Mesenchymal stem cell (in vitro differentiated cells and primary cell): ENCODE results near the gene RBM19.
A peak's percentile ranks its signal among the peaks of the same experiment; 100 is the strongest.

Source experiments
- DNase-seq: peaks from one replicate; pipeline ENCODE4 v3.0.0-alpha.2; 2013
- H2AFZ ChIP-seq: one replicate; pipeline ENCODE4 v1.6.1; 2013; ENCODE audit warnings: low read depth, mild to moderate bottlenecking, control low read depth, inconsistent platforms, low read length, moderate library complexity
- H2AK5ac ChIP-seq: 2 replicates; pipeline ENCODE4 v1.6.1; 2013; ENCODE audit warnings: low read length, moderate library complexity, mild to moderate bottlenecking, inconsistent platforms; ENCODE audit not compliant: severe bottlenecking
- H2BK120ac ChIP-seq: one replicate; pipeline ENCODE4 v1.6.1; 2013; ENCODE audit warnings: low read depth, mild to moderate bottlenecking, inconsistent platforms, low read length, moderate library complexity
- H2BK12ac ChIP-seq, 2 experiments: one replicate each; pipeline ENCODE4 v1.6.1; 2013; ENCODE audit warnings: inconsistent platforms in 2 of 2, low read length in 2 of 2, mild to moderate bottlenecking in 2 of 2, moderate library complexity in 2 of 2, control low read depth in 1 of 2
- H2BK15ac ChIP-seq: one replicate; pipeline ENCODE4 v1.6.1; 2013; ENCODE audit warnings: mild to moderate bottlenecking, low read depth, inconsistent platforms; ENCODE audit not compliant: poor library complexity, severe bottlenecking
- H2BK5ac ChIP-seq: 2 replicates; pipeline ENCODE4 v1.6.1; 2013; ENCODE audit warnings: low read depth, mild to moderate bottlenecking, low read length, control low read depth, inconsistent platforms; ENCODE audit not compliant: poor library complexity, severe bottlenecking
- H3K14ac ChIP-seq, 2 experiments: one replicate each; pipeline ENCODE4 v1.6.1; 2013; ENCODE audit warnings: inconsistent platforms in 2 of 2, low read length in 2 of 2, control low read depth in 1 of 2, mild to moderate bottlenecking in 1 of 2, moderate library complexity in 1 of 2
- H3K18ac ChIP-seq, 2 experiments: one replicate each; pipeline ENCODE4 v1.6.1; 2013; ENCODE audit warnings: inconsistent platforms in 2 of 2, low read length in 2 of 2, control low read depth in 1 of 2, low read depth in 1 of 2, mild to moderate bottlenecking in 1 of 2
- H3K23ac ChIP-seq, 2 experiments: one replicate each; pipeline ENCODE4 v1.6.1; 2013; ENCODE audit warnings: inconsistent platforms in 2 of 2, low read length in 2 of 2, mild to moderate bottlenecking in 2 of 2, moderate library complexity in 2 of 2, control low read depth in 1 of 2
- H3K27ac ChIP-seq: 2 replicates; pipeline ENCODE4 v1.5.1; 2013; ENCODE audit warnings: mild to moderate bottlenecking, moderate library complexity, low read length, control low read depth, inconsistent platforms; ENCODE audit not compliant: poor library complexity, severe bottlenecking
- H3K27me3 ChIP-seq, 2 experiments: 2 replicates each; pipeline versions ENCODE4 v1.6.1 to v1.7.0; 2013; ENCODE audit warnings: low read length in 2 of 2, mild to moderate bottlenecking in 2 of 2, moderate library complexity in 2 of 2, control low read depth in 1 of 2, inconsistent platforms in 1 of 2; ENCODE audit not compliant: control insufficient read depth in 1 of 2, insufficient read depth in 1 of 2
- H3K36me3 ChIP-seq, 2 experiments: 2 replicates each; pipeline versions ENCODE4 v1.6.1 to v1.7.0; 2013; ENCODE audit warnings: low read length in 2 of 2, control low read depth in 1 of 2, inconsistent platforms in 1 of 2, low read depth in 1 of 2, mild to moderate bottlenecking in 1 of 2; ENCODE audit not compliant: insufficient read depth in 2 of 2, control insufficient read depth in 1 of 2
- H3K4ac ChIP-seq, 2 experiments: one replicate each; pipeline ENCODE4 v1.6.1; 2013; ENCODE audit warnings: inconsistent platforms in 2 of 2, low read length in 2 of 2, mild to moderate bottlenecking in 2 of 2, moderate library complexity in 2 of 2, control low read depth in 1 of 2, low read depth in 1 of 2
- H3K4me1 ChIP-seq: 2 replicates; pipeline ENCODE4 v1.6.1; 2013; ENCODE audit warnings: low read depth, low read length, control low read depth; ENCODE audit not compliant: control insufficient read depth, insufficient read depth
- H3K4me2 ChIP-seq: 2 replicates; pipeline ENCODE4 v1.6.1; 2013; ENCODE audit warnings: low read length, mild to moderate bottlenecking, inconsistent platforms; ENCODE audit not compliant: poor library complexity, severe bottlenecking
- H3K4me3 ChIP-seq, 2 experiments: 2 replicates each; pipeline versions ENCODE4 v1.5.1 to v1.7.0; 2013; ENCODE audit warnings: low read length in 2 of 2, mild to moderate bottlenecking in 2 of 2, control low read depth in 1 of 2, low read depth in 1 of 2; ENCODE audit not compliant: insufficient read depth in 1 of 2
- H3K79me1 ChIP-seq: replicated peaks from 2 replicates; pipeline ENCODE4 v1.6.1; 2013; ENCODE audit warnings: mild to moderate bottlenecking, control low read depth, low read length, inconsistent platforms; ENCODE audit not compliant: poor library complexity, severe bottlenecking
- H3K9ac ChIP-seq: 2 replicates; pipeline ENCODE4 v1.7.0; 2013; ENCODE audit warnings: mild to moderate bottlenecking, low read length, moderate library complexity
- H3K9me3 ChIP-seq: 2 replicates; pipeline ENCODE4 v1.7.0; 2013; ENCODE audit warnings: mild to moderate bottlenecking, low read length; ENCODE audit not compliant: control insufficient read depth
- H4K8ac ChIP-seq: one replicate; pipeline ENCODE4 v1.6.1; 2013; ENCODE audit warnings: inconsistent platforms, mild to moderate bottlenecking, low read length, moderate library complexity
- H4K91ac ChIP-seq: one replicate; pipeline ENCODE4 v1.6.1; 2013; ENCODE audit warnings: mild to moderate bottlenecking, low read length, inconsistent platforms
- WGBS: methylation state at CpG from one replicate; pipeline ENCODE4 v1.1.7; 2013; ENCODE audit warnings: mixed read lengths; 5-methylcytosine and 5-hydroxymethylcytosine counted together

The RBM19 gene

DNA sequence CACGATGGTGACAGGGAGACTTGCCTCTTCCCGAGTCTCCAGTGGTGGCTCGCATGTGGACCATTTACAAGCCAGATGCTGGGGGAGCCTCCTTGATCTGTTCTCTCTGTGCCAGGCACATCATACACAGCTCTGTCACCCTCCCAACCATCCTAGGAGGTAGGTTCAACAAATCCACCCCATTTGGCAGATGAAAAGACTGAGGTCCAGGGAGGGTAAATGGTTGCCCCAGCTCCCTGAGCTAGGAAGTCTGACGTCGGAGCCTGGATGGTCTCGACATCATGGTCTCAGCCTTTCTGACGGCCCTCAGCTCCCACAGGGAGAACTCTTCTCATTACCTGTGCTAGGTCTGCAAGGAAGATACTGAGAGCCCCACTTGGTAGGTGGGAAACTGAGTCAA, 189.6 kb downstream of the RBM19 start:
- Histone ChIP-seq H3K4me2 (no peak overlapping the region), H3K27me3 (peaks cover 24 to 51% of the 10 kb centered on the region in 2 experiments), H3K14ac (no peak overlapping the region), H2AK5ac (no peak overlapping the region), H3K4ac (no peak overlapping the region), H2AFZ (no peak overlapping the region), H3K36me3 (no peaks in the 10 kb centered on the region), H2BK5ac (no peak overlapping the region), H3K4me3 (no peak overlapping the region), H3K23ac (no peak overlapping the region), H4K8ac (no peak overlapping the region), H2BK12ac (no peak overlapping the region), H3K9ac (no peak overlapping the region), H3K4me1 (no peaks in the 10 kb centered on the region), H3K18ac (no peak overlapping the region), H3K79me1 (no peaks in the 10 kb centered on the region), H3K9me3 (no peaks in the 10 kb centered on the region), H2BK15ac (no peak overlapping the region), H2BK120ac (no peak overlapping the region), H3K27ac (no peak overlapping the region), H4K91ac (no peak overlapping the region)
- WGBS: 86% methylated on average over 7 of the region's 7 CpGs
- DNase-seq: no peak

DNA sequence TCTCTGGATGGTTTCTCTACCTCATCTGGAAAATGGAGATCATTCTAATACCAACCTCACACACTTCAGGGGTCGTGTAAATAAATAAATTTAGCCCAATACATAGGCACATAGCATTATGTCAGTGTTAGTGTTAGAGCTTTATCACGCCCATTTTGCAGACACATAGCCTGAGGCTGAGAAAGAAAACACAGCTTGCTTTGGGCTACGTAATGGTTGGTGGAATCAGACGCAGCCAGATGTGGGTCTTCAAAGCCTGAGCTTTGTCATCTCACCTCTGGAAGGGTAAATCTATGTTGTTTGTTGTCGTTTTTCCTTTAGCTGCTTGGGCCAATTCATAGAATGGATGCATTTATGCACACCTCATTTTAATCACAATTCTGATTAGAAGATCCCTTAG, 191.6 kb downstream of the RBM19 start:
- Histone ChIP-seq H3K23ac (no peak overlapping the region), H3K18ac (no peak overlapping the region), H4K8ac (no peak overlapping the region), H2AFZ (no peak overlapping the region), H3K9ac (no peak overlapping the region), H3K4me2 (no peak overlapping the region), H2AK5ac (no peak overlapping the region), H3K4ac (no peak overlapping the region), H3K27ac (no peak overlapping the region), H2BK5ac (no peak overlapping the region), H4K91ac (no peak overlapping the region), H3K36me3 (no peaks in the 10 kb centered on the region), H3K79me1 (no peaks in the 10 kb centered on the region), H3K14ac (no peak overlapping the region), H2BK120ac (no peak overlapping the region), H3K4me3 (no peak overlapping the region), H3K4me1 (no peaks in the 10 kb centered on the region), H3K9me3 (no peaks in the 10 kb centered on the region), H2BK12ac (no peak overlapping the region), H2BK15ac (no peak overlapping the region), H3K27me3 (peaks cover 22 to 55% of the 10 kb centered on the region in 2 experiments)
- 76% methylated on average over 3 of the region's 5 CpGs for WGBS
- no peak for DNase-seq

DNA sequence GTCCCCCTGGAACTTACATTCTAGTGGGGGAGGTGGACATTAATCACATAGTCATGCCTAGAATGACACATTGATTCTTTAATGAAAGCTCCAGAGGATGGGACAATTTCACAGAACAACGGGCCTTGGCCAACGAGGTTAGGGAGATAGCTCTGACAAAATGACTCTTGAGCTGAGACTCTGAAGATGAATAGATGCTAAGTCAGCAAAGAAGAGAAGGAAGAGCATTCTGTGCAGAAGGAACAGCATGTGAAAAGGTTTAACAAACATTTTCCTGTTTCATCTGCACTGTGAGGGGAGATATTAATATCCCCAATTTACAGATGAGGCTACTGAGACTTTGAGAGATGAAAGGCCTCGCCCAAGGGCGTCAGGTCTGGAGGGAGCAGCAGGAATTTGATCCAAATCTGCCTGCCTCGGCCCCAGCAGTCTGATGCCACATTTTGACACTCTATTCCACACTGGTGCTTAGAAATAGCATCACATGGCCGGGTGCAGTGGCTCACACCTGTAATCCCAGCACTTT, 193.6 kb downstream of the RBM19 start:
- H3K27ac ChIP-seq: no peak overlapping the region
- DNase-seq: no peak
- no peaks in the 10 kb centered on the region for H3K79me1 ChIP-seq
- no peak overlapping the region for H3K4me2 ChIP-seq
- H3K9ac ChIP-seq: no peak overlapping the region
- peaks cover 16 to 45% of the 10 kb centered on the region in 2 experiments for H3K27me3 ChIP-seq
- no peak overlapping the region for H2BK12ac ChIP-seq
- H3K4me3 ChIP-seq: no peak overlapping the region
- H2BK5ac ChIP-seq: no peak overlapping the region
- no peak overlapping the region for H2AFZ ChIP-seq
- H3K9me3 ChIP-seq: no peaks in the 10 kb centered on the region
- no peak overlapping the region for H3K18ac ChIP-seq
- H2BK15ac ChIP-seq: no peak overlapping the region
- H4K91ac ChIP-seq: no peak overlapping the region
- H2AK5ac ChIP-seq: no peak overlapping the region
- no peak overlapping the region for H2BK120ac ChIP-seq
- H4K8ac ChIP-seq: no peak overlapping the region
- H3K36me3 ChIP-seq: no peaks in the 10 kb centered on the region
- WGBS: 90% methylated on average over 6 of the region's 6 CpGs
- no peak overlapping the region for H3K4ac ChIP-seq
- no peak overlapping the region for H3K23ac ChIP-seq
- H3K14ac ChIP-seq: no peak overlapping the region
- H3K4me1 ChIP-seq: no peaks in the 10 kb centered on the region

DNA sequence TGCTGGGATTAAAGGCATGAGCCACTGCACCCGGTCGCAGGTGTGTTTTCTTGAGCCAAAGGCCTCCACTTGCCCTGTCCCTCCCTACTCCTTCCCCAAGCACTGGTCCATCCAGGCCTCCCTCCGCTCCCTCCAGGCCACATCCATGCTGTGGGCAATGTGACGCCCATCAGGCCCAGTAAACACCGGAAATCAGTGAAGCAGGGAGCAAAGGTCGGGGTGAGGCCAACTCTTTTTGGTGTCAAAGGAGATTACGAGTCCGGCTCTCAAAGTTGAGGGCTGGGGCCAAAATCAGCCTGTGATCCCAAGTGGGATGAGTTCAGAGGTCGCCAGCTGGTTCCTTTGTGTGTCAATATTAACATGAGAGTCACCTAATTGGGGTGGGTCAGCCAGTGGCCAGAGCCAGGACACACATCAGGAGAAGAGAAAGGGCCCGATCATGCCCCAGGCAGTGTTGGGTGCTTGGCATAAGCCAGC, 195.7 kb downstream of the RBM19 start:
- H3K23ac ChIP-seq: peak overlapping the region in 1 of 2 experiments; percentile 78
- no peak overlapping the region for H2AFZ ChIP-seq
- H3K4me1 ChIP-seq: peaks cover 12% of the 10 kb centered on the region
- no peak overlapping the region for H3K4me3 ChIP-seq
- H4K91ac ChIP-seq: no peak overlapping the region
- no peak overlapping the region for H2BK12ac ChIP-seq
- peaks cover 7 to 33% of the 10 kb centered on the region in 2 experiments for H3K27me3 ChIP-seq
- H4K8ac ChIP-seq: no peak overlapping the region
- no peak overlapping the region for H2BK120ac ChIP-seq
- no peaks in the 10 kb centered on the region for H3K36me3 ChIP-seq
- H3K18ac ChIP-seq: no peak overlapping the region
- no peaks in the 10 kb centered on the region for H3K79me1 ChIP-seq
- no peak overlapping the region for H3K14ac ChIP-seq
- DNase-seq: no peak
- no peak overlapping the region for H2BK15ac ChIP-seq
- no peaks in the 10 kb centered on the region for H3K9me3 ChIP-seq
- H2BK5ac ChIP-seq: no peak overlapping the region
- no peak overlapping the region for H3K4me2 ChIP-seq
- no peak overlapping the region for H2AK5ac ChIP-seq
- H3K4ac ChIP-seq: no peak overlapping the region
- WGBS: 72% methylated on average over 9 of the region's 10 CpGs
- H3K27ac ChIP-seq: no peak overlapping the region
- no peak overlapping the region for H3K9ac ChIP-seq
